ENCODE data around the gene CFAP97D1. TPM values are rescaled to one million over a fixed set of nuclear protein-coding genes. Genes with fewer than 3 reads are reported as not detected.

CFAP97D1 gene
- total RNA-seq, 4 donors from 2014 or later: 0.12 TPM; not detected in 3

DNA sequence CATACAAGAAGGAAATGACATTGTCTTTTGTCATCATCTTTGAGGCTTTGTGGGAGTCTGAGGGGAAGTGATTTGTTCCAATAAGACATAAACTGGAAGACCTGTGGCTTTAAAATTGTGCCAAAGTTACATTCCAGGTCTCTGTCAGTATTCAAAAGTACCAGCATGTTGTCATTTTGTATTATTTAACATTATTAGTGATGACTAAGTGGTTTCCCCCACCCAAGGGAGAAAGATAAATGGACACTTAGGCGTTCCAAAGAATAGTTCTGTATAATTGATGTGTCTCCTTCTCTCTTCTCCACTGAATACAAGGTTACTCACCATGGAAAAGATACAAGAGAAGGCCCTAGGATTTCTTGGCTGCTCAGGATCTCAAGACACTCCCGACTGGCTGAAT lies 3.8 kb downstream of the CFAP97D1 start:
- WGBS, 2 donors (ENCODE audit: low coverage in 1 of 2): 80% methylated on average over 1 of the region's 2 CpGs; no CpG with 5 or more reads in 1 of the 2 donors
- Histone ChIP-seq H3K36me3 (no peaks in the 10 kb centered on the region), H3K4me3 (no peak overlapping the region), H3K4me1 (peaks cover 0 to 12% (median 0%) of the 10 kb centered on the region in 3 donors), H3K27me3 (no peaks in the 10 kb centered on the region), H3K9me3 (no peaks in the 10 kb centered on the region), H3K27ac (no peak overlapping the region)
- TF ChIP-seq, protein P1, sequence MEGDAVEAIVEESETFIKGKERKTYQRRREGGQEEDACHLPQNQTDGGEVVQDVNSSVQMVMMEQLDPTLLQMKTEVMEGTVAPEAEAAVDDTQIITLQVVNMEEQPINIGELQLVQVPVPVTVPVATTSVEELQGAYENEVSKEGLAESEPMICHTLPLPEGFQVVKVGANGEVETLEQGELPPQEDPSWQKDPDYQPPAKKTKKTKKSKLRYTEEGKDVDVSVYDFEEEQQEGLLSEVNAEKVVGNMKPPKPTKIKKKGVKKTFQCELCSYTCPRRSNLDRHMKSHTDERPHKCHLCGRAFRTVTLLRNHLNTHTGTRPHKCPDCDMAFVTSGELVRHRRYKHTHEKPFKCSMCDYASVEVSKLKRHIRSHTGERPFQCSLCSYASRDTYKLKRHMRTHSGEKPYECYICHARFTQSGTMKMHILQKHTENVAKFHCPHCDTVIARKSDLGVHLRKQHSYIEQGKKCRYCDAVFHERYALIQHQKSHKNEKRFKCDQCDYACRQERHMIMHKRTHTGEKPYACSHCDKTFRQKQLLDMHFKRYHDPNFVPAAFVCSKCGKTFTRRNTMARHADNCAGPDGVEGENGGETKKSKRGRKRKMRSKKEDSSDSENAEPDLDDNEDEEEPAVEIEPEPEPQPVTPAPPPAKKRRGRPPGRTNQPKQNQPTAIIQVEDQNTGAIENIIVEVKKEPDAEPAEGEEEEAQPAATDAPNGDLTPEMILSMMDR (IDR thresholded peaks at IDR 0.05): no peak
- TF ChIP-seq EP300 (IDR thresholded peaks at IDR 0.05) (no peak), POLR2AphosphoS5 (IDR thresholded peaks at IDR 0.05) (no peak), POLR2A (IDR thresholded peaks at IDR 0.05) (no peak)
- no peak for ATAC-seq

- TF ChIP-seq EP300 (IDR thresholded peaks at IDR 0.05): no peak
- no peak for TF ChIP-seq POLR2AphosphoS5 (IDR thresholded peaks at IDR 0.05)
- no peak for TF ChIP-seq POLR2A (IDR thresholded peaks at IDR 0.05)
- TF ChIP-seq, protein P1 (IDR thresholded peaks at IDR 0.05): no peak
- Histone ChIP-seq H3K36me3 (no peaks in the 10 kb centered on the region), H3K27me3 (no peaks in the 10 kb centered on the region), H3K27ac (no peak overlapping the region), H3K4me1 (peaks cover 0 to 6% (median 0%) of the 10 kb centered on the region in 3 donors), H3K4me3 (no peak overlapping the region), H3K9me3 (no peaks in the 10 kb centered on the region)
- WGBS, 2 donors (ENCODE audit: low coverage in 1 of 2): 57 to 74% methylated on average over 3 to 5 of the region's 5 CpGs
- ATAC-seq: no peak
Measured at GRCh38 chr17:43784628-43785101, 4.4 kb downstream of the CFAP97D1 start.

DNA sequence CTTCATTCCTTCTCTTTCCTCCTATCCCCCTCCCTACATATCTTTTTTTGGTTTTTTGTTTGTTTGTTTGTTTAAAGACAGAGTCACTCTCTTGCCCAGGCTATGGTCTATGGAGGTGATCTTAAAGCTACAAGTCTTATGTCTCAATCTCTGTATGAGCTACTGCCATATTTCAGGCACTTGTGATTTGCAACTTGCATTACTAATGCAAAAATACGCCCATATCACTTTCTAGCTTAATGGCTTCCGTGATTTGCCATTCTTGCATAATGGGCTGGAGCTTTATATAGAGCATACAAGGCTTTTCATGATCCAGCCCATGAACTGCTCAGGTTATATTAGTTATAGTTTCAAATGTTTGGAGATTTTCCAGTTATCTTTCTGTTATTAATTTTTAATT lies 7.5 kb downstream of the CFAP97D1 start:
- H3K27me3 ChIP-seq: peaks cover 8% of the 10 kb centered on the region
- H3K4me1 ChIP-seq: no peaks in the 10 kb centered on the region
- no peaks in the 10 kb centered on the region for H3K9me3 ChIP-seq
- H3K4me3 ChIP-seq: no peak overlapping the region
- H3K27ac ChIP-seq: no peak overlapping the region
- WGBS, 2 donors (ENCODE audit: low coverage in 1 of 2): 59 to 75% methylated on average over 2 of the region's 2 CpGs
- no peaks in the 10 kb centered on the region for H3K36me3 ChIP-seq
- TF ChIP-seq POLR2A (IDR thresholded peaks at IDR 0.05) (no peak), EP300 (IDR thresholded peaks at IDR 0.05) (no peak), POLR2AphosphoS5 (IDR thresholded peaks at IDR 0.05) (no peak)
- TF ChIP-seq, protein P1 (IDR thresholded peaks at IDR 0.05): no peak
- no peak for ATAC-seq

- H3K36me3 ChIP-seq: no peaks in the 10 kb centered on the region
- ATAC-seq: no peak
- H3K9me3 ChIP-seq: no peaks in the 10 kb centered on the region
- peaks cover 8% of the 10 kb centered on the region for H3K27me3 ChIP-seq
- TF ChIP-seq POLR2A (IDR thresholded peaks at IDR 0.05): no peak
- no peak for TF ChIP-seq POLR2AphosphoS5 (IDR thresholded peaks at IDR 0.05)
- TF ChIP-seq EP300 (IDR thresholded peaks at IDR 0.05): no peak
- TF ChIP-seq, protein P1 (IDR thresholded peaks at IDR 0.05): no peak
- 87 to 96% methylated on average over 5 of the region's 5 CpGs for WGBS, 2 donors (ENCODE audit: low coverage in 1 of 2)
- no peak overlapping the region for H3K4me3 ChIP-seq
- H3K27ac ChIP-seq: no peak overlapping the region
- no peaks in the 10 kb centered on the region for H3K4me1 ChIP-seq
Measured at GRCh38 chr17:43788540-43788939, 8.3 kb downstream of the CFAP97D1 start.

- Histone ChIP-seq H3K4me1 (no peaks in the 10 kb centered on the region), H3K36me3 (no peaks in the 10 kb centered on the region), H3K4me3 (no peak overlapping the region), H3K27me3 (peaks cover 8% of the 10 kb centered on the region), H3K9me3 (no peaks in the 10 kb centered on the region), H3K27ac (no peak overlapping the region)
- TF ChIP-seq POLR2AphosphoS5 (IDR thresholded peaks at IDR 0.05): no peak
- TF ChIP-seq POLR2A (IDR thresholded peaks at IDR 0.05): no peak
- no peak for TF ChIP-seq EP300 (IDR thresholded peaks at IDR 0.05)
- TF ChIP-seq, protein P1 (IDR thresholded peaks at IDR 0.05): no peak
- WGBS, 2 donors (ENCODE audit: low coverage in 1 of 2): 57 to 80% methylated on average over 1 of the region's 1 CpG
- ATAC-seq: no peak
Measured at GRCh38 chr17:43789482-43789881, 9.2 kb downstream of the CFAP97D1 start.

Measured in gastroesophageal sphincter (tissue), 4 donors.